ENCODE results near the gene PPIE.
"Not testable (repeated sequence)": the region's sequence is repeated elsewhere in the genome, so short reads cannot be mapped to it uniquely, and the experiment has no call there.

The PPIE gene

DNA sequence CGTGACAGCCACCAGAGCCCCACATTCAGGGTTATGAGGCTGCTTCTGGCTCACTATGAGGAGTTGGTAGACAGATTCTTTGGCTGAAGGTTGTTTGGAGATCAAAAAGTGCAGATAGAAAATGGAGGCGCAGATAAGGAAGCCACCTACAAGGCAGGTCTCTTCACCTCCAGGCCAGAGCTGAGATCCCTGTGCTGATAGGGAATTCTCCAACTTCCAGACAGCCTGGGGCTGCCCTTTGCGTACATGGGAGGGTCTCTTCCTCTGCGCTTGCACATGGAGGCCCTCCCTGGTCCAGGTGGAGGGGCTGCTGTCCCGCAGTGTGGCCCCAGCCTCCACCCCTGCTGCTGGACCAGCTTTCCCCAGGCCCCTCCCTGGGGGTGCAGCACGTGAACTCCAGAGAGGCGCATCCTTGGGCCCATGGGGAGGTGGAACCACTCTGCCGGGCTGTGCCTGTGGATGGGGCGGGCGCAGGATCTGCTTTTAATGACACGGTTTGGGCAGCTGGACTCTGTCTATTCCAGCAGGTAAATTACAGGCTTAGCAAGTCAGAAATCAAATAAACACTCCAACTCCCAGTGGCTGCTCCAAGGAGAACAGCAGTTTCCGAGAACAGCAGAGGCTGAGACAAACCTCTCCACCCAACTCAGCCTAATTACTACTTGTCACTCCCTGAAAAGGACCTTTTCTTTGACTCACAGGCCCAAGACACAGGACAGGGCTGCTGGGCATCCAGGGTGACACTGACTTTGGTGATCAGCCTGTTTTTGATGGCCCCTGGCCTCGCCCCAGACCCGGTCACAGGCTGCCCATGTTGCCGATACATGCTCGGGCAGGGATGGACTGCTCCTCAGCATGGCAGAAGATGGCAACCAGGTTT is 20.1 kb downstream of the PPIE start:
- DNase-seq (ENCODE audit: low spot score) = no peak

DNA sequence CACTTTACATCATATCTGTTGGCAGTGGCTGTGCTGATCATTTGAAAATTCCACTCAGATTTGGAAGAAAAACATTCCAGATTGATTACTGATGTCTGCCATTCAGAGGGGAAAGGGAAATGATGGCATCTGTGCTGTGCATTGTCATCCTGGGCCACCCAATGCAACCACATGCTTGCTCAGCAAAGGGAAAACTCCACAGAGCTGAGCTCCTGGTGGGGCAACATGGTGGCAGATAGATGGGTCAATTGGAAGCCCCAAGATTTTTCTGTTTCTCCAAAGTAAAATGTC is 20.7 kb downstream of the PPIE start:
- DNase-seq (ENCODE audit: low spot score) = peak; percentile 16

DNA sequence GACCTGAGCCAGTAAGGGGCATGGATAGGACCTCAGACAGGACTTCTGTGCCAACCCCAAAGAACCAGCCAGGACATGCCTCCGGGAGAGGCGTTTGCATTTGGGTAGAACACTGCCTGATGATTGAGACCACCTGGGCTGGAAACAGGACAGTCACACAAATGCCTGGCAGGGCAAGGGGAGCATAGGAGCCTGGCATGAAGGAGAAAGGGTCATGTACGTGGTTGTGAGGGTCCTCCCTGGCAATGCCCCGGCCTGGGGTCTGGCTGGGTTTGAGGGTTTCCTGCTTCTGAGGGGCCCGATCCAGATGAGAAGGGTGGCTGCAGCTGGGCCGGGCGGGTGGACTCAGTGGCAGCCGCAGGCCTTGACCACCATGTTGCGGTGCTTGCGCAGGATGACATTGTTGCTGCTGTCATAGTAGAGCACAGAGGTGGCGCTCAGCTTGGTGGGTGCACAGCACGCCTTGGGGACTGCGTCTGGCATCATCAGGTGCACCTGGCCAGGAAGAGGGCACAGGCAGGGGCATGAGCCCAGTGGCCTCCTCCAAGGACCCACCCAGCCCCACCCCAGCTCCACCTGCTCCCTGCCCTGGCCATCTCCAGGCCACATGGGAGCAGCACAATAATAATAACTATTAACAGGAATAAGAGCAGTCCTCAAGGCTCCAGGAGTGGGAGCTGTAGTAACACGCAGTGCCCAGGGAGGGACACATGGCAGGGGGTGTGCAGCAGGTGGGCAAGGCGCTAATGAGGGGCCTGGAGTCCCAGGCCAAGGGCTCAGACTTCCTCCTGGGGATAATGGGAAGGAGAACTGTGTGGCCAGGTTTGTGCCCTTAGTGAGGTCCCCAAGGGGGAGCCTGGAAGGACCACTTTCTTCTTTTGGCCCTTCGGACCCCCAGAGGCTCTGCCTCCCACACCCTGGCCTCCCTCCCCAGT is 21.7 kb downstream of the PPIE start:
- DNase-seq (ENCODE audit: low spot score) = no peak

DNA sequence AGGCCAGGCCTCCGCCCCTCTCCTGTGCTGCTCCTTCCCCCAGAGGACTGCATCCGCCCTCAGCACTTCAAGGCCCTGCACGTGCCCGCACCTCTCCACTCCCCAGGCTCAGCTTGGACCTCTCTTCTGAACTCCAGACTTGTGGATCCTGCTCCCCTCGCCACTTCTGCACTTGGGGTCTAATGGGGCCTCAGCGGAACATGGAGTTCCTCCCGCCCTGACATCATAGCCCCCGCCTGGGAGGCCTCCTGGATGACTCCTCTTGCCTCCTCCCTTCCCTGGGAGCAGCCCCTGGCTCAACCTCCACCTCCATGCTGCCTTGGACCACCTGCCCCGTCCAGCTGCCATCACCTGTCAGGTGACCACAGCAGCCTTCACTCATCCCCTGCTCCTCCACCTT is 22.3 kb downstream of the PPIE start:
- no peak for DNase-seq (ENCODE audit: low spot score)

DNA sequence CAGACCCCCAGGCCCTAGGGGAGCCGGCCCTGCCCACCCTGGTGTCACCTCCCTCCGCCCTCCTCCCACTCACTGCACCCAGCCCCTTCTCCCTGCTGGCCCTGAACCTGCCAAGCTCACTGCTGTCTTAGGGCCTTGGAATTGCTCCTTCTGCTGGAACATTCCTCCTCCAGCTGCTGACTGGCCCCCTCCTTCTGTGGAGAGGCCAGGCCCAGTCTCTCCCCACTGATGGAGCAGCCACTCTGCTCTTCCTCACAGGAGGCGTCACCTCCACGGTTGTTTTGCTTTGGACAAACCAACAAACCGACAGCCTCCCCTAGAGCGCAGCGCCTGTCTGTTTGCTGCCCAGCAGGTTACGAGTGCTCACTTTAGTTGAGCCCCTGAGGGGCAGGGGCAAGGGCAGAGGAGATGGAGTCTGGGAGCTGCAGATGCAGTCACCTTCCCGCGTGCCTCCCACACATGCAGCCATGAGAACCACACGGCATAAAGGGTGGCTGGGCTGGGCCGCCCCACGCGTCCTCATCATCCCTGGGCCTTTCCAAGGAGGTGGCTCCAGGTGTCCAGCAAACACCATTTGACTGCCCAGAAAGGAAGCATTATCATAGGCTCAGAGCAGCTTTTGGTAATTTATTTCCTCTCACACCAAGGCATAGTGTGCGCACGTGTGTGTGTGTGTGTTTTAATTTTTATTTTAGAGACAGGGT is 23.0 kb downstream of the PPIE start:
- DNase-seq (ENCODE audit: low spot score) = no peak

DNA sequence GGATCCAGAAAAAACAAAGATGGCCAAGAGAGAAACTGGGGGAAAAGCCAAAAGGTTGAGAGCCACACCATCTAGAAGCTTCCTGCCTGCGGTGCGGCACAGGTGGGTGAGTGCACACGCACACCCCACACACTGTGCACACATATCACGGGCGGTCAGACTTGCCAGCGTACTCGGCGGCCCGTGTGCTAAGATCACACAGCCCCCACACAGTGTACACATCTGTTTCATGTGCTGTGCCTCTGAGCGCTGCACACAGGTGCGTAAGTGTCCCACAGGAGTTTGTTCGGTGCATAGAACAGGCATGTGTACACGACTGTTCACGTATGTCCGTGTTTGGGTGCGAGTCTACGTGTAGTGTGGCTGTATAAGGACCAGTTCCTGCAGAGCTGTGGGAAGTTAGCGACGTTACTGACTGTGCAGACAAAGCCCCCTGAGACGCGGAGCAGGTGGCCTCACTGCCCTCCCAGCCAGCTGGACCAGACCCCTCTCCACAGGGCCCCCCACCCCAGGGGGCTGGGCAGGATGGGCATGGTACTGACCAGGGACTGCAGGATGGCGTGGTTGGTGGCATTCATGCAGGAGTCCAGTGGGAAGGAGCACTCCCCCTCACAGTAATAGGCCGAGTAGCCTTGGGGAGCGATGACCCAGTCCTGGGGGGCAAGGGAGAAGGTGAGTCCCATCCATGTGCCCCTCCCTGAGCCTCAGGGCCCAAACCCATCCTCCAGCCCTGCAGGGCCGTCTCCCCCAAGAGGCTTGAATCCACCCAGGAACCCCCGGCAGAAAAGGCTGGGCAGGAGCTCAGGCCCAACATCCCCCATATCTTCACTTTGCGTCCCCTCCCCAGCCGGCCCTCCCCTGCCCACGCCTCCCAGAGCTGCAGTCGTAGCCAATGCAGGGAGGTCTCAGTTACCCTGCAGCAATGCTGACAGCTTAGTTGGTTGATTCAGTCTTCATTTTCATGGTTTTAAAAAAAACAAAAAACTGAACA is 24.2 kb downstream of the PPIE start:
- DNase-seq (ENCODE audit: low spot score) = no peak

DNA sequence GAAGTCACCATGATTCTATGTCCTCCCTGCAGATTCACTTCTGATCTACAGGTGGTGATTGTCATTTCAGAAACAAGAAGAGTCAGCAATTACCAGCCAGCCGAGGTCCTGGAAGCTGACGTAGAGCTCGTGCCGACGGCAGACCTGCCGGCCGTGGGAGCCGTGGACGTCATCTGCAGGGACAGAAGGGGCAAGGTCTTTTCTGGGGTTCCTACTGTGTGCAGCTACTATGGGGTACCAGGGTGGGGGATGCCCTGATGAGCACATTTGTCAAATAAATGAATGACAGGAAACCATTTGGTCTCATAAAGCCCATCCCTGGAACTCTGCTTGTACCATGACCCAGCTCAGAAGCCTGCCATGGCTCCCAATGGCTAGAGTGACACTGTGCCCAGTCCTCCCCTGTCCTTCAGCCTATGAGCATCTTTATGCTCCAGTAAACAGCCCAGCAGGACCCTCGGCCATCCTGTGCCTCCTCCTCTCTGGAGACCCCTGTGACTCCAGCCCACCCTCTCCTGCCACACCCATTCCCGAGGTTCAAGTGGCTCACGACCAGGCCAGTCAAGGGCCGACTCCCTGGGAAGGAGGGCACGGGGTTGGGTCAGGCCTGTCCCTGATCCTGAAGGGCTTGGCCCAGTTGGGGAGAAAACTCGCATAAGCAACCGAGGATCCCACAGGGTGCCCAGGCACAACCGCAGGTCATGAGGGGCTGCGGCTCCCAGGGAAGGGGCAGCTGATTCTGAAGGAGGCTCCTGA is 25.1 kb downstream of the PPIE start:
- DNase-seq (ENCODE audit: low spot score) = not testable (repeated sequence)

DNA sequence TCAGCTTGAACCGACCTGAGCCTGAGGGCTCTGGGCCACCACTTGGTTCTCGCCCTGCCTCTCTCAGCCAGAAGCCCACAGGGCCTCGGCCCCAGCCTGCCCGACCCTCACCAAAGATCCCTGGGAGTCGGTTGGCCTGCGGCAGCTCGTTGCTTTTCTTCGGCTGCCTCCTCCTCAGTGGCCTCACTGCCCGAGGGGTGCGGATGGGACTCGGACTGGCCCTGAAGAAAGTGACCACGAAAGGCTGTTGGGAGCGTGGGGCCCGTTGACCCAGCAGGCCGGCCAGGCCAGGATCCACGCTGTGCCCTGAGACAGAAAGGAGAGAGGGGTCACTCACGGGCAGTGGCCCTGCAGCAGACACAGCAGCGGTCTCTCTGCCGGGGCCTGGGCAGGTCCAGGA is 25.8 kb downstream of the PPIE start:
- DNase-seq (ENCODE audit: low spot score) = not testable (repeated sequence)

DNA sequence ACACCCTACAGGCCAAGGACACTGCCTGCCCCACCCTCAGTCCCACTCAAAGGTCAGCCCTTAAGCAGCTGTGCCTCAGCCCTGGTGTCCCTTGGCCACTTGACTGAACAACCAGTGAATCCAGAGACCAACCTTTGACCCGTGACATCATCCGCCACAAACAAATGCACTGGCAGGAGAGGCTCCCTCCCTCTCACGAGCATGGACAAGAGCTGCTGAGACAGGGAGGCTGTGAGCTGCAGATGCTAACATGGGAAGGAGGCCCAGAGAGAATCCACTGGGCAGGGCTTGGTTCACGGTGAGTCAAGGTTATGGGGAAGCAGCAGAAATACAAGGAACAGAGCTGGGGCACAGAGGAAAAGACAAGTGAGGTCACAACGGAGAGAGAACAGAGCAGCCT is 27.8 kb downstream of the PPIE start:
- DNase-seq (ENCODE audit: low spot score) = not testable (repeated sequence)

DNA sequence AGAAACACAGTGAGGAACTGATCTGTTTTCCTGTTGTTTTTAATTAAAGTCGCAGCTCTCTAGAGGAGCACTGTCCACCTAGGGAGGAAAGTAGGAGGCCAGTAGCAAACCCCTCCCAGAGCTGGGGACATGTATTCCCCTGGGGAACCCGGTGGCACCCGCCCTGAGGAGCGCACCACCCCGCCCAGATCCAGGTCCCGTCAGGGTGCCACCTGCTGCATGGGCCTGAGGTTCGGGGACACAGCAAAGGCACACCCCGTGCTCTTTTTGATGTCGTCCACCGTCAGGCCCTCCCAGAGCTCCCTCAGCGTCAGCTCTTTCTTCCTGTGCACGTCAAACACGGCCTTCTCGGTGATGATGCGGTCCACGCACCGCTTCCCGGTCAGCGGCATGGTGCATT is 30.8 kb downstream of the PPIE start:
- DNase-seq (ENCODE audit: low spot score) = not testable (repeated sequence)

DNA sequence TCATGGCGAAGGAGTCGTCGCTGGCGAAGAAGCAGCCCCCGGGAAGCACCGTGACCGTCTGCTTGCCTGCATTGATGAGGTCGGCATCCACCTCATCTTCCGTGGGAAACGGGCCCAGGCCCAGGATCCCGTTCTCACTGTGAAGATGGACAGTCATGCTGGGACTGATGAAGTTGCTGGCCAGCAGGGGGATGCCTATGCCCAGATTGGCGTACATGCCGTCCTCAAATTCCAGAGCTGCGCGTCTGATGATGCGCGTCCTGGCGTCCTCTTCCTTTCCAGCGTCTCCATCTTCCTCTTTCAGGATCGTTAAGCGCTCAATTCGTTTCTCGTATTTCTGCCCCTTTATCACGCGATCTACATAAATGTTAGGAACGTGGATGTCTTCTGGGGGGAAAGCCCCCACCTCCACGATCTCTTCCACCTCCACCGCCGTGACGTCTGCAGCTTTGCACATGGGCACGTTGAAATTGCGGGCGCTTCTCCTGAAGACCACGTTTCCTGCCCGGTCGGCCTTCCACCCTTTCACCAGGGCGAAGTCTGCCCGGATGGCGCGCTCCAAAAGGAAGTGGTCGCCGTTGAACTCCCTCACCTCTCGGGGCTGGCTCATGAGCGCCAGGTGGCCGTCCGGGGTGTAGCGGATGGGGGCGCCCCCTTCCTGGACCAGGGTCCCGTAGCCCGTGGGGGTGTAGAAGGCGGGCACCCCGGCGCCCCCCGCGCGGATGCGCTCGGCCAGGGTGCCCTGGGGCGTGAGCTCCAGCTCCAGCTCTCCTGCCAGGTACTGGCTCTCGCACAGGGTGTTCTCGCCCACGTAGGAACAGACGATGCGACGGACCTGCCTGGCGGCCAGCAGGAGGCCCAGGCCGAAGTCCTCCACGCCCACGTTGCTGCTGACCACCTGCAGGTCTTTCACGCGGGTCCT is 31.7 kb downstream of the PPIE start:
- DNase-seq (ENCODE audit: low spot score) = not testable (repeated sequence)

DNA sequence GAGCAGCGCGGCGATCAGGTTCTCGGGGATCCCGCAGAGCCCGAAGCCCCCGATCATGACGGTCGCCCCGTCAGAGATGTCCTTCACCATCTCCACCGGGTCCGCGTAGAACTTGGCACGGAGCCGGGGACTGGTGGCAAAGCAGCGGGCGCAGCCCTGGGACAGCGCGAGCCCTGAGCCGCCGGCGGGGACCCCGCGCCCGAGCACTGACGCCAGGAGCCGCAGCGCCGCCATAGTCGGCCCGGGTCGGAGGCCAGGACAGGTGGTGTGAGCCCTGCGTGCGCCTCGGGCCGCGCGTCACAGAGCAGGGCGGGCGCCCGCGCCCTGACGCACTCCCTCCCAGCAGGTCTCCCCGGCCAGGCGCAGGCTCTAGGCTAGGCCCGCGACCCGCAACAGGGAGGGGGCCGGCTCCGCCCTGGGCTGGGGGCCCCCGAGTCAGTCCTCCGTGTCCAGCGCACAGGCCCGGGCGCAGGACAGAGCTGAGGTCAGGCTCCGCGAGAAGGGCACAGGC is 32.4 kb downstream of the PPIE start, which contains the start of gene OXCT2:
OXCT2 (minus strand) TSS at position 327 of the 511 bp plus-strand sequence; CDS start at position 234, 93 bp downstream.
- not testable (repeated sequence) for DNase-seq (ENCODE audit: low spot score)

DNA sequence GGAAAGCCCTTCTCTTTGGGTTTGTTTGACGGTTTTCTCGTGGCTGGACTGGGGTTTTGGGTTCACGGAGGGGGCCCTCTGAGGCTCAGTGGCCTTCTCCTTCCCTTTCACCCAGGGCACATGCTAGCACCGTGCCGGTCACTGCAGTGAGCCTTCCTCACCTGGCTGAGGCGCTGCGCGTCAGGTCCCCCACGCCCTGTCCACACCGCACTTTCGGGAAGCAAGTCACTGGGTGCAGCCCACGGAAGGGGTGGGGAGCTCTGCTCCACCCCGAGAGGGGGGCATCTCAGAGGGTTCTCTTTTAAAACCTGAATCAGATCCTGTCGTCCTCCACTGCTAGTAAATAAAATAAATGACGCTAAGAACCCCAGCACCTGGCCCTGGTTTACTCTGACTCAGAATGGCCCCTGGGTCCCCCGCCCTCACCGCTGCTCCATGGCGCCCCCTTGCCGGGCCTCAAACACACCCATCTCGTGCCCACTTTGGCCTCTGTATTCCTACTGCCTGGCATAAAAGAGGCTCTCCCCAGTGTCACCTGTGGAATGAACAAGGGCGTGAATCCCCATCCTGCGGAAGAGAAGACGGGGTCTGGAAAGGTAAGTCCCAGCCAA is 34.8 kb downstream of the PPIE start:
- not testable (repeated sequence) for DNase-seq (ENCODE audit: low spot score)

DNA sequence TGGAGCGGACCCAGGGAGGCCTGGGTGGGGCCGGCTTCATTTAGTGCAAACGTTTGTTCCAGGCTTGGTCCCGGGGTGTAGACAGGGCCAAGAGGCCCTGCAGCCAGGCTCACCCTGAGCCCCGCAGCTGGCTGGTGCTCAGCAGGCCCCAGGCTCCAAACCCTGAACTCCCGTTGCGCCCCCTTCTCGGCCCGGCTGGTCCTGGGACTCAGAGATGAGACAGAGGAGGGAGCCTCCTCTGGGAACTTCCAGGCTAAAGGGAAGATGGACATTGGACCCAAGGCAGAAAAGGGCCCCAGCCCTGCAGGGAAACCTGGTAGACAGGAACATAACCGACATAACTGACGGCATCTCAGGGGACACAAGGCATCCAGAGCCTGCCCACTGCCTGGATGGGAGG is 36.5 kb downstream of the PPIE start:
- DNase-seq (ENCODE audit: low spot score) = not testable (repeated sequence)

DNA sequence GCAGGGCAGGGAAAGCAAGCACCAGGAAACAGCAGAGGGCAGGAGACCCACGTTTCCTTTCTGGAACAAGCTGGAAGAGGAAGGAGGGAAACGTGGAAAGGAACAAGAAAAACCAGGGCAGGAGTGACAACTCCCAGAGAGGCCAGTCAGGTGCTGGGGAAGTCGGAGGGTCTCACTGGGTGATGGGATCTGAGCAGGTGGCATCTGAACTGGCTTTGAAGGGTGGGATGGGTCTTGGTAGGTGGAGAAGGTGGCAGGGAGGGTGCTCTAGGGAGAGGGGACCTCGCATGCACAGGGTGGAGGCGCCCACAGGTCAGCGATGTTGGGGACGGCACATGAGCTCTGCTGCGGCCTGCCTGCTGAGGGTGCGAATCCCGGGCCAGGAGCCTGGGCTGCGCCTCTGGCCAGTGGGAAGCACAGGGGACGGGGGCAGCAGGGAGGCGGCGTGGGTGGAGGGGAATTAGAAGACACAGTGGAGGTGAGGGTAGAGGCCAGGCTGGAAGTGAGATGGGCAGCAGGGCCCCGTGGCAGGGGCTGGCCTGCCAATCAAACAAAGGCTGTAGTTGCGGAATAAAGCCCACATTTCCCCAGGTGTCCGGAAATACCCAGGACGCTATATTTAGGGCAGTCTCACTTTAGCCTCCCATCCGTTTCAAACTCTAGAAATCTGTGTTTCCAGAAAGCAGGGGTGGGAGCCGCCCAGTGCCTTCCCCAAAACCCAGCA is 37.2 kb downstream of the PPIE start:
- DNase-seq (ENCODE audit: low spot score) = not testable (repeated sequence)

DNA sequence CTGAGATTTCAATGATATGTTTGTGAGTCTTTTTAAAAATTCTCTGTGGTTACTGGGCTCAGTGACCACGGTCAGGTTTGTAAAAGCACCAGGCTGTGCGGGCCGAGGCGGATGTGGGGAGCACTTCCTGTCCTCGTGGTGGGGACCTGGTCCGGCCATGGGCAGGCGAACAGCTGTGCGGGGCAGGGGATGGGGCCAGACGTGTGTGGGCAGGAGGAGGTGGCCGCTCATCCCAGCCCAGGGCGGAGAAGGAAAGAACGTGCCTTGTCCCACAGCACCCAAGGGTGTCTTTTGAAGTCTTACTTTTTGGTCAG is 37.7 kb downstream of the PPIE start:
- no peak for DNase-seq (ENCODE audit: low spot score)

DNA sequence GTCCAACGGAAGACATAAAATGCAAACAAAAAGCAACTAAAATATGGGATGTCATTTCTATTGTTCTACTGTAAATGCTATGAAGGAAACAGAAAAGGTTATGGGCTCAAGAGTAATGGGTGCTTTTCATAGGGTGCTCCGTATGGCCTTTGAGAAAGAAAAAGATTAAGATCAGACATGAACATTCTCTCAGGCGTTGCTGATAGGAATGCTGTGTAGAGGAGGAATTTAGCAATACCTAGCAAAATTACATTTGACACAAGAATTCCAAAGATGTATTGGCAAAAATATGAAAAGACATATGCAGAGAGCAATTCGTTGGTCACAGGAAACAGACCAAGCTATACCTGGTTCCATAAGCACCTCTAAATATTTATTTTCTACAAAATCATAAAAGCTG is 38.2 kb downstream of the PPIE start:
- DNase-seq (ENCODE audit: low spot score) = no peak

DNA sequence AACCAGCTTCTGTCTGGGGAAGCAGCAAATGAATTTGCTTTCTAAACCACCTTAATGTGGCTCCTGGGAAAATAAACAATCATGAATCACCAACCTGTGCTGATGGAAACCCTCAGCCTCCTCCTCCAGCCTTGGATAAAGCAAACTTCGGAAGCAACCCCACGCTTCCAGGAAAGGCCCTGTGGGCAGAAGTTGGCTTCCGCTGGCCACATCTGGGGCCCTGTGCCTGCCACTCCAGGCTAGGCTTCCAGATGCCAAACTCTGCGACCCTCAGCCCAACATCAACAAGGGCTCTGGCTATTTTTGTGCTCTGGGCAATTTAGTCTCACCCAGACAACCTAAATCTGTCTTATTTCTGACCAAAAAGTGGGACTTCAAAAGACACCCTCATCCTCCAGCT is 38.6 kb downstream of the PPIE start:
- no peak for DNase-seq (ENCODE audit: low spot score)
